T-helper 2 cell treated with Interferon-gamma antibody and Interleukin-4, amounts not matched to agents 100 ng/mL and 5 ng/mL, for 36 hours (primary cell): Measurements from ENCODE around the gene MRPS34. TPM values are rescaled to one million over a fixed set of nuclear protein-coding genes. Genes with fewer than 3 reads are reported as not detected.

Experiments used
- intact Hi-C: fragments of 100-400 bp; cut with micrococcal nuclease; formaldehyde crosslinking; loops from one replicate; pipeline ENCODE4 v1.15.1; 2023
- total RNA-seq: library from RNA; stranded (reverse); gene quantifications from 2 replicates; pipeline ENCODE4 v1.2.3, GENCODE V29; 2022

The MRPS34 gene
- total RNA-seq, 1 donor from 2014 or later: 131 TPM

GRCh38 chr16:1771864-1772361 is 1.0 kb downstream of the MRPS34 start:
- intact Hi-C loops: loop anchor here (1.0 to 5.0 kb wide), 3 partner anchors 65 to 352 kb away; partner anchors contain the start of genes MAPK8IP3, NDUFB10 and UQCC4

DNA sequence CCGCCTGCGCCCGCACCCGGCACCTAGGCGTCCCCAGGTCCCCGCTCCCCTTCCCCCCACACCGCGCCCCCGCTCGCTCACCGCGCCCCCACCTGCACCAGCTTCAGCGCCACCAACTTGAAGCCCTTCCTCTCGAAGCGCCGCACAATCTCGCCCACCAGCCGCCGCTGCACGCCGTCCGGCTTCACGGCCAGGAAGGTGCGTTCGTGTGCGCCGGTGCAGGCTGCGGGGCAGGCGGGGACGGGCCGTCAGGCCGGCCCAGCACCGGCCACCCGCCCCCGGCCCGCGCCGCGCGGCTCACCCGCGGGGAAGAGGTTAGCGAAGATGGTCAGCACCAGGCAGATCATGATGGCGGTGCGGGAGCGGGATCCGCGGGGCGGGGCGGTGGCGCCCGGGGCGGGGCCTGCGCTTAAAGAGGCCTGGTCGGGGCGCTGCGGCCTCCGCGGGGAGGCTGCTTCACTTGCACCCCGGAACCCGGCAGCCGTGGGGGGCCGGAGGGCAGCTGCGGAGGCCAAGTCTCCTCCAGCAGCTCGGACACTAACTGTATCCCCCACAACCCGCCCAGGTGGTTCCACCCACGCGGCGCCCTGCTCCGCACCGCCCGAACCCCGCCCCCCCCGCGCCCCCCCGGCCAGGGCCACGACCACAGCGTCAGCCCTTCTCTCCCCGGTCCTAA is 1.6 kb downstream of the MRPS34 start, which contains the start of gene NME3:
Gene NME3, minus strand, starts transcription at position 356 of the 676 bp plus-strand sequence. Its CDS starts 9 bp downstream, at position 347.
- intact Hi-C loops: loop anchor here (5.0 kb wide), 2 partner anchors 64 to 186 kb away; partner anchors contain the start of genes MAPK8IP3 and NDUFB10

DNA sequence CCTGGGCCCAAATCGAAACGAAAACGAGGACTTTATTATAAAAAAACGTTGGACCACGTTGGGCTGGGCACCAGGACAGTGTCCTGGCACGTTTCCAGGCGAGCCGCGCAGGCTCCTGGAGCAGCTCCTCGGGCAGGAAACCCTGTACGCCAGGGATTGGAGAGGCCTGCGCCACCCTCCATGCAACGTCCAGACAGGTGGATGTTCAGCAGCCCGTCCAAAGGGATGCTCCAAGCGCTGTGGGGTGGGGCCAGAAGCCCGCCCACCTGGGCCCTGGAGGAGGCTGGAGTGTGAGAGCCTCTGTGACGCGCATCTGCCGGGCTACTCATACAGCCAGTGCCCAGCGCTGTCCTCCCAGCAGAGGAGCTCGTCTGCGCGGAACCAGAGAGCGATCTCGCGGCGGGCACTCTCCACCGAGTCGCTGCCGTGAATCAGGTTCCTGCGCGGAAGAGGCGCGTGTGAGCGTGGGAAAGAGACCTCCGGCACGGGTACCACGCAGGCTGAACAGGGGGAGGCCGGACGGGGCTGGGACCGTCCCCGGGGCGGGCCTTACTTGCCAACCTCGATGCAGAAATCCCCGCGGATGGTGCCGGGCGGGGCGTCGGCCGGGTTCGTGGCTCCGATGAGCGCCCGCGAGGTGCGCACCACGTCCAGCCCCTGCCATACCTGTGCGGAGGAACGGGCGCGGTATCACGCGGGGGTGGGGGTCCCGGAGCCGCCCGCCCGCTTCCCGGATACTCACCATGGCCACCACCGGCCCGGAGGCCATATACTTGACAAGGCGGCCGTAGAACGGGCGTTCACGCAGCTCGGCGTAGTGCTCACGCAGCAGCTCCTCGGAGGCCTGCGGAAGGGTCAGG is 2.4 kb downstream of the MRPS34 start:
- intact Hi-C loops: loop anchor here (5.0 kb wide), 2 partner anchors 63 to 187 kb away; partner anchors contain the start of genes MAPK8IP3 and NDUFB10

- intact Hi-C loops: loop anchor here (5.0 kb wide), 2 partner anchors 62 to 188 kb away; partner anchors contain the start of genes MAPK8IP3 and NDUFB10
Observed at GRCh38 chr16:1769402-1770300, 3.3 kb downstream of the MRPS34 start.

GRCh38 chr16:1768767-1769401 is 4.0 kb downstream of the MRPS34 start:
- intact Hi-C loops: no loop called here

DNA sequence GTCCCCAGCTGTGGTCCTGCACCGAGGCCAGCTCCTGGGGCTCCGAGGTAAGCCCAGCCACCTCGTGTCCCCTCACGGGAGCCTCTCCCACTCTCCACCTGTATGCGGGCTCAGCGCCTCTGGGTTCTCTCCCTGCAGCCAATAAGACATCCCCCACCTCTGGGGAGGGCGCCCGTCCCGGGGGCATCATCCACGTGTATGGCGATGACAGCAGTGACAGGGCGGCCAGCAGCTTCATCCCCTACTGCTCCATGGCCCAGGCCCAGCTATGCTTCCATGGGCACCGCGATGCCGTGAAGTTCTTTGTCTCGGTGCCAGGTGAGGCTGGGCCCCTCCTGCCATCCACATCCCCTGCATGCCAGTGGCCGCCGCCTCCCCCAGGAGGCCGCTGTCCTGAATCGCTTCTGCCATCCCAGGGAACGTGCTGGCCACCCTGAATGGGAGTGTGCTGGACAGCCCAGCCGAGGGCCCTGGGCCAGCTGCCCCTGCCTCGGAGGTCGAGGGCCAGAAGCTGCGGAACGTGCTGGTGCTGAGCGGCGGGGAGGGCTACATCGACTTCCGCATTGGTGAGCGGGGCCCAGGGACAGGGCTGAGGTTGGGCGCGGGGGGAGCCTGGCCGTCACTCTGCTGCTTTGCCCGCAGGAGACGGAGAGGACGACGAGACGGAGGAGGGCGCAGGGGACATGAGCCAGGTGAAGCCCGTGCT is 4.7 kb downstream of the MRPS34 start:
- intact Hi-C loops: no loop called here

GRCh38 chr16:1767116-1767994 is 5.6 kb downstream of the MRPS34 start:
- intact Hi-C loops: no loop called here

GRCh38 chr16:1766701-1767100 is 6.2 kb downstream of the MRPS34 start:
- intact Hi-C loops: no loop called here

GRCh38 chr16:1766231-1766630 is 6.7 kb downstream of the MRPS34 start:
- intact Hi-C loops: no loop called here

GRCh38 chr16:1765826-1766225 is 7.1 kb downstream of the MRPS34 start:
- intact Hi-C loops: no loop called here

DNA sequence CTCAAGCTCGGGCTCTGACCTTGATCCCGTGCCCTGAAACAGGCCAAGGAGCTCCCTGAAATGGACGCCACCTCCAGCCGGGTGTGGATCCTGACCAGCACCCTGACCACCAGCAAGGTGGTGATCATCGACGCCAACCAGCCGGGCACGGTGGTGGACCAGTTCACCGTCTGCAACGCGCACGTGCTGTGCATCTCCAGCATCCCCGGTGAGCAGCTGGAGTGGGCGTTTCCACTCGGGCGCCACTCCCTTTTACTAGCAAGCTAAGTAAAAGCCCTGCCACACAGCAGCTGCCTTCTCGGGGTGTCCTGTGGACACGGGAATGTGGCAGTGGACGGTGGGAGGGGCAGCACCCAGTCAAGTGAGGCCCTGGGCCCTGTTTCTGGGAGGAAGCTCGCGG is 8.0 kb downstream of the MRPS34 start:
- intact Hi-C loops: no loop called here

- intact Hi-C loops: no loop called here
Observed at GRCh38 chr16:1763521-1764511, 9.1 kb downstream of the MRPS34 start.

GRCh38 chr16:1762879-1763520 is 9.9 kb downstream of the MRPS34 start:
- intact Hi-C loops: no loop called here

- intact Hi-C loops: no loop called here
Observed at GRCh38 chr16:1762196-1762878, 10.6 kb downstream of the MRPS34 start.

GRCh38 chr16:1761751-1762150 is 11.2 kb downstream of the MRPS34 start:
- intact Hi-C loops: no loop called here

DNA sequence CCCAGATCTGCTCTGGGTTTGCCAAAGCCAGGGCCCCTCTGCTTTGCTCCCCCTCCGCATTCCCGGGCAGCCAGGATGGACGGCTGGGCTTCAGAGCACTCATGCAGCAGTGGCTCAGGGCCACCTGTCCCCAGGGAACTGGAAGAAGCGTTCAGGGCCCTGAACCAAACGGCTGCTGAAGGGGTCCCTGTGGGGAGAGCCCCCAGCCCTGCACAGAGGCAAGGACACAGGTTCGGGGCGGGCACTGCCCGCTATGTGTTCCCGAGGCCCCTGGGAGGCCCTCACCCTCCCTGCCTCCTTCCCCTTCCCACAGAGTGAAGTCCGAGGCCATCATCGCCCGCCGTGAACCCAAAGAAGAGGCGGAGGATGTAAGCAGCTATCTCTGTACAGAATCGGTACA is 12.0 kb downstream of the MRPS34 start:
- intact Hi-C loops: no loop called here
